RWPE1 (cell line): Measurements from ENCODE around the gene CNTN4.

Experiments
- CTCF ChIA-PET: fragments of 350-600 bp; sonication (Branson Sonifier 250); formaldehyde crosslinking; extraction: SDS; loops from one replicate; lab custom pipeline; 2021; lab: Yijun Ruan, JAX
- POLR2A ChIA-PET: fragments of 400-600 bp; formaldehyde crosslinking; extraction: SDS; loops from one replicate; lab custom pipeline; 2020; ENCODE audit warnings: antibody characterized with exemption; ENCODE audit not compliant: low non-redundant PET; lab: Yijun Ruan, JAX
- DNase-seq: peaks from one replicate; pipeline ENCODE4 v3.0.0; 2012; ENCODE audit warnings: low spot score
- H3K27ac ChIP-seq: fragments of 450-650 bp; 2 replicates; pipeline ENCODE4 v1.5.1; 2017
- TF ChIP-seq, protein P1 (sequence below): fragments of 450-650 bp; conservative IDR thresholded peaks from 2 replicates; pipeline ENCODE4 v1.5.1; 2017; ENCODE audit warnings: low read depth, mild to moderate bottlenecking

CNTN4 gene

DNA sequence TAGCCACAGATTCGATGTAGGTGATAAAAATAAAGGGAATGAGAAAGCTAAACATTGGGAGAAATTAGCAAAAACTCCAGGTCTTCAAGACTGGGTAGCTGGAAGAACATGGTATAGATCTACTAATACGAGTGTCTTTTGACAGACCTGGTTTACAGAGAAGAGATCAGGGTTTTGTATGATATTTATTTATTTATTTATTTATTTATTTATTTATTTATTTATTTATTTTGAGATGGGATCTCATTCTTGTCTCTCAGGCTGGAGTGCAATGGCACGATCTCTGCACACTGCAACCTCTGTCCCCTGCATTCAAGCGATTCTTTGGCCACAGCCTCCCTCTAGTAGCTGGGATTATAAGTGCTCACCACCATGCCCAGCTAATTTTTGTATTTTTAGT is 448.4 kb downstream of the CNTN4 start:
- POLR2A ChIA-PET = no interaction called here
- TF ChIP-seq, protein P1, sequence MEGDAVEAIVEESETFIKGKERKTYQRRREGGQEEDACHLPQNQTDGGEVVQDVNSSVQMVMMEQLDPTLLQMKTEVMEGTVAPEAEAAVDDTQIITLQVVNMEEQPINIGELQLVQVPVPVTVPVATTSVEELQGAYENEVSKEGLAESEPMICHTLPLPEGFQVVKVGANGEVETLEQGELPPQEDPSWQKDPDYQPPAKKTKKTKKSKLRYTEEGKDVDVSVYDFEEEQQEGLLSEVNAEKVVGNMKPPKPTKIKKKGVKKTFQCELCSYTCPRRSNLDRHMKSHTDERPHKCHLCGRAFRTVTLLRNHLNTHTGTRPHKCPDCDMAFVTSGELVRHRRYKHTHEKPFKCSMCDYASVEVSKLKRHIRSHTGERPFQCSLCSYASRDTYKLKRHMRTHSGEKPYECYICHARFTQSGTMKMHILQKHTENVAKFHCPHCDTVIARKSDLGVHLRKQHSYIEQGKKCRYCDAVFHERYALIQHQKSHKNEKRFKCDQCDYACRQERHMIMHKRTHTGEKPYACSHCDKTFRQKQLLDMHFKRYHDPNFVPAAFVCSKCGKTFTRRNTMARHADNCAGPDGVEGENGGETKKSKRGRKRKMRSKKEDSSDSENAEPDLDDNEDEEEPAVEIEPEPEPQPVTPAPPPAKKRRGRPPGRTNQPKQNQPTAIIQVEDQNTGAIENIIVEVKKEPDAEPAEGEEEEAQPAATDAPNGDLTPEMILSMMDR = no peak
- DNase-seq = no peak
- H3K27ac ChIP-seq = no peak overlapping the region
- CTCF ChIA-PET = no interaction called here

DNA sequence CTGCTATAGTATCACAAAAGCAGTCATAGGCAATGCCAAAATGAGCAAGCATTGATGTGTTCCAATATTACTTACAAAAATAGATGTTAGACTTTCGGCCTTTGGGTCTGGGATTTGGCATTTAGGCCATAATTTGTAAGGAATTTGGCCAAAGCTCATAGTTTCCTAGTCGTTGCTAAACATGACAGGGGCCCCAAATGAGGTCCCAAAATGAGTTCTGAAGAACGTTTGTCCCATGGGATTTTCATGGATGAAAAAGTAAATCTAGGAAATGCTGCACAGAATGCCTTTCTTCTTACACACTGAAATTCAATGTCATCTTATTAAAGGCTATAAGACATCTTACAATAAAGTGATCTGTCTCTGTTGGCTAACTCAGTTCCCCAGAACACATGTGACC is 456.0 kb downstream of the CNTN4 start:
- TF ChIP-seq, protein P1 = no peak
- no peak for DNase-seq
- ChIA-PET CTCF (interaction anchor here (0.7 kb wide), 1 partner anchor 367 kb away, joined by 5 read pairs; no protein-coding TSS in a partner anchor), POLR2A (no interaction called here)
- H3K27ac ChIP-seq = no peak overlapping the region

DNA sequence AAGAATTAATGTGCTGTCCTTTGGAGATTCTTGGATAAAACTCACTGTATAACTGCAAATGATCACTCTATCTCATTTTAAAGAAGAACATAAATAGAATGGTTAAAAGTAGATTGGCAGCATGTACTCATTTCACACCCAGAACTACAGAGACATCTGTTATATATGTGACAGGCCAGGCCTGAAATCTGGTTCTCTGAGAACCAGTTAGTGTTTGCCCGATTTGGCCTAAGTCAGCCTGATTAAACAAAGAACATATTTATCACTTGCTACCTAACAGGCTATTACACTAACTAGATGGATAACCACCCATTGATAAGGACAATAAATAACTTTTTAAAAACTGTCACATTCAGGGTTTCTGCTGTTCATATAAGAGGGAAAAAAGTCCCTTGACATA is 460.1 kb downstream of the CNTN4 start:
- POLR2A ChIA-PET = no interaction called here
- TF ChIP-seq, protein P1 = no peak
- H3K27ac ChIP-seq = no peak overlapping the region
- CTCF ChIA-PET = no interaction called here
- no peak for DNase-seq

DNA sequence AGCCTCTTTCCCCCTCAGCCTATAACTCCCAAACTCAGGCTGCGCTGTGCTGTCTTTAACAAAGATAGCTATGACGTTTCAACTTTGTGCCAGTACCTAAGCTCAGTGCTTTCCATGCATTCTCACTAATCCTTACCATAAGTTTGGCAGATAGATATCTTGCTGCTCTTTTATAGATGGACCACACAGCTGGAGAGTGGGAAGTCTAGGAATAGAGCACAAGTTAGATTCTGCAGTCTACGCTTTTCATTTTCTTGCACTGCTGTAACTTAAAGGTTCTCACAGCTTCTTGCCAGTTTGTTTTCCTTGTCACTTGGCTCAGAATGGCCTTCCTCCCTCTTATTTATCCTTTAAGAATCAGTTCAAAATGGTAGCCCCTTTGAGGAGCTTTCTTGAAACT is 468.8 kb downstream of the CNTN4 start:
- TF ChIP-seq, protein P1 = no peak
- DNase-seq = no peak
- H3K27ac ChIP-seq = no peak overlapping the region
- POLR2A ChIA-PET = no interaction called here
- CTCF ChIA-PET = no interaction called here

DNA sequence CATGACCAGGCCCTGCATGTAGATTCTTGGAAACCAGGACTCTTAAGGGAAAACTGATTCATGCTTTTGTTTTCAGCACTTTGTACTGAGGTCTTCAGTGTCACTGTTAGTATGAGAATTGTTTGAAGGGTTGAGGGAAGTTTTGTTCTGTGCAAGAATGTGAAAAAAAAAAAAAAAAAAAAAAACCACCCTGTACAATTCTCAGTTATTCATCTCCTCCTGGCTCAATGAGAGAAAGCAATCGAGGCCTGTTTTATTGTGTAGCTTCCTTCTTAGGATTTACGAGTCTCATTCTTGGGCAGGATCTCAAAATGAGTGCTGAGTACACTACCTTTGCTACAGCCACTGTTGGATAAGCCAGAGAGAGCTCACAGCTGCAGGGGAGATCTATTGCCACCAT is 469.5 kb downstream of the CNTN4 start:
- ChIA-PET POLR2A (no interaction called here), CTCF (interaction anchor here (0.8 kb wide), 1 partner anchor 736 kb away, joined by 5 read pairs; no protein-coding TSS in a partner anchor)
- TF ChIP-seq, protein P1 = no peak
- H3K27ac ChIP-seq = no peak overlapping the region
- no peak for DNase-seq

DNA sequence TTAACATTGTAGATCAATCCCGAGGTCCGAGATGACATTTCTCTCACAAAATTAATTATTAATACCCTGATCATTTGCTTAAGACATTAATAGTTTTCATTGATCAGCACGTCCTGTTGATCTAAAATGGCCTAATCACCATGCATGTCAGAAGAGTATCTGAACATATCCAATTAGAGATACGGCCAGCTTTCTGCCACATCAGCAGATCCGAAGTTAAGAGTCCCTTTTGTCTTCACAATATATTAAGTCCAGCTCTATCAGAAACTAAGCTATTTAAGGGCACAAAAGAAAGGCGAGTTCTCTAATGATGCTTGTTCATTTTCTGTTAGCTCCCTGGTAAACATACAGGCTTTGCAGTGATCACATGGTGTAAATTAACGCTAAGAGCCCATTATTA is 470.3 kb downstream of the CNTN4 start:
- no peak overlapping the region for H3K27ac ChIP-seq
- CTCF ChIA-PET = no interaction called here
- TF ChIP-seq, protein P1 = no peak
- POLR2A ChIA-PET = no interaction called here
- DNase-seq = no peak

- DNase-seq = no peak
- POLR2A ChIA-PET = no interaction called here
- TF ChIP-seq, protein P1 = no peak
- CTCF ChIA-PET = no interaction called here
- H3K27ac ChIP-seq = no peak overlapping the region
Observed at GRCh38 chr3:2577571-2577970, 478.9 kb downstream of the CNTN4 start.
